K562 (cell line): ENCODE measurements around the gene ADGRE2. TPM values are rescaled to one million over a fixed set of nuclear protein-coding genes. Genes with fewer than 3 reads are reported as not detected.
A peak's percentile ranks its signal among the peaks of the same experiment; 100 is the strongest.

Experiments used
- ATAC-seq: fragments of 200-7000 bp; cut with Tn5 transposase; 3 replicates; pipeline ENCODE4 v1.9.1; 2020; ENCODE audit warnings: moderate library complexity
- BruUV-seq: library from RNA; stranded (reverse); fragments of 400-500 nt; replicated peaks from 2 replicates; lab custom pipeline; 2021; lab: Mats Ljungman, UMichigan
- CTCF ChIA-PET: fragments of 300-600 bp; formaldehyde crosslinking; extraction: SDS; loops from one replicate; lab custom pipeline; 2021; ENCODE audit warnings: low intra/inter-chr PET ratio; lab: Yijun Ruan, JAX
- POLR2A ChIA-PET: fragments of 300-600, 350-650 bp; sonication (Branson Sonifier 250); formaldehyde crosslinking; extraction: SDS; loops from one replicate; lab custom pipeline; 2021; ENCODE audit warnings: antibody characterized with exemption, inconsistent platforms; lab: Yijun Ruan, JAX
- DNase-seq, 4 experiments: peaks; one replicate each; pipeline versions ENCODE4 v3.0.0 to v3.0.0-alpha.2; 2011 to 2018; ENCODE audit warnings: low spot score in 3 of 4, mixed read lengths in 3 of 4; ENCODE audit errors: extremely low read depth in 1 of 4
- FAIRE-seq: peaks from 2 replicates; lab custom pipeline; 2011; peaks lifted over from hg19 to GRCh38; lab: Jason Lieb, UNC
- H2AFZ ChIP-seq: 2 replicates; pipeline ENCODE4 v1.6.0; 2011; ENCODE audit warnings: low read depth, low read length, control low read depth, inconsistent platforms
- H3K27ac ChIP-seq: fragments of 200-600 bp; 3 replicates; pipeline ENCODE4 v1.8.0; 2011; ENCODE audit warnings: low read depth, mild to moderate bottlenecking, control low read depth, inconsistent platforms, low read length, moderate library complexity, mixed read lengths; ENCODE audit errors: extremely low read depth
- H3K27me3 ChIP-seq, 2 experiments: fragments of 300-600 bp in 1 of 2; 2 replicates in 1 of 2; 3 replicates in 1 of 2; pipeline versions ENCODE4 v1.6.0 to v1.8.0; 2011; ENCODE audit warnings: inconsistent platforms in 2 of 2, low read length in 2 of 2, mild to moderate bottlenecking in 1 of 2, mixed read lengths in 1 of 2, moderate library complexity in 1 of 2; ENCODE audit not compliant: control insufficient read depth in 2 of 2, insufficient read depth in 2 of 2
- H3K36me3 ChIP-seq: fragments of 300-600 bp; 3 replicates; pipeline ENCODE4 v1.8.0; 2011; ENCODE audit warnings: mild to moderate bottlenecking, low read length, inconsistent platforms; ENCODE audit not compliant: control insufficient read depth, insufficient read depth
- H3K4me1 ChIP-seq, 2 experiments: fragments of 200-600 bp in 1 of 2; replicated peaks in 1 of 2; 2 replicates in 1 of 2; 3 replicates in 1 of 2; pipeline versions ENCODE4 v1.5.1 to v1.8.0; 2011; ENCODE audit warnings: inconsistent platforms in 2 of 2, low read length in 2 of 2, mild to moderate bottlenecking in 1 of 2, mixed read lengths in 1 of 2, moderate library complexity in 1 of 2; ENCODE audit not compliant: control insufficient read depth in 2 of 2, insufficient read depth in 2 of 2
- H3K4me2 ChIP-seq: 2 replicates; pipeline ENCODE4 v1.6.1; 2011; ENCODE audit warnings: low read length, control low read depth, inconsistent platforms, mixed read lengths; ENCODE audit not compliant: insufficient read depth
- H3K4me3 ChIP-seq: fragments of 200-600 bp; sonication (generic), shearing (Covaris generic); 2 replicates; pipeline ENCODE4 v1.5.1; 2016; ENCODE audit warnings: control low read depth, inconsistent platforms
- H3K79me2 ChIP-seq: fragments of 200-600 bp; 3 replicates; pipeline ENCODE4 v1.8.0; 2011; ENCODE audit warnings: low read length, inconsistent platforms; ENCODE audit not compliant: control insufficient read depth, insufficient read depth
- H3K9ac ChIP-seq, 2 experiments: 2 replicates each; pipeline versions ENCODE4 v1.6.0 to v1.6.1; 2011; ENCODE audit warnings: low read depth in 2 of 2, low read length in 2 of 2, control low read depth in 1 of 2, inconsistent platforms in 1 of 2, mild to moderate bottlenecking in 1 of 2, mixed read lengths in 1 of 2; ENCODE audit not compliant: insufficient read depth in 1 of 2
- H3K9me1 ChIP-seq: one replicate; pipeline ENCODE4 v1.6.0; 2011; ENCODE audit warnings: inconsistent platforms, mild to moderate bottlenecking, low read length, moderate library complexity; ENCODE audit not compliant: control insufficient read depth, insufficient read depth
- H3K9me3 ChIP-seq: replicated peaks from 2 replicates; pipeline ENCODE4 v1.5.1; 2011; ENCODE audit warnings: low read depth, low read length, inconsistent platforms; ENCODE audit not compliant: control insufficient read depth, insufficient read depth
- H4K20me1 ChIP-seq: replicated peaks from 2 replicates; pipeline ENCODE4 v1.6.1; 2011; ENCODE audit warnings: low read length, inconsistent platforms, mixed read lengths; ENCODE audit not compliant: control insufficient read depth, insufficient read depth
- CHD1 ChIP-seq: fragments of 200-600 bp; sonication (generic); IDR thresholded peaks from one replicate; pipeline ENCODE4 v1.6.1; 2012; ENCODE audit warnings: mild to moderate bottlenecking, moderate library complexity, low read length, inconsistent platforms
- PCBP2 ChIP-seq: fragments of 200-400 bp; formaldehyde crosslinking; IDR thresholded peaks from 2 replicates; pipeline ENCODE4 v1.6.1; 2018; ENCODE audit warnings: low read length, low read depth, mild to moderate bottlenecking, moderate library complexity; ENCODE audit not compliant: poor library complexity, severe bottlenecking
- RBM25 ChIP-seq: fragments of 200-400 bp; formaldehyde crosslinking; IDR thresholded peaks from 2 replicates; pipeline ENCODE4 v1.6.1; 2018; ENCODE audit warnings: low read length, low read depth, moderate library complexity; ENCODE audit not compliant: severe bottlenecking
- SIX5 ChIP-seq, 2 experiments: IDR thresholded peaks; 2 replicates each; pipeline ENCODE4 v1.6.1; 2011; ENCODE audit warnings: low read length in 2 of 2, borderline replicate concordance in 1 of 2, low read depth in 1 of 2, mild to moderate bottlenecking in 1 of 2, moderate library complexity in 1 of 2; ENCODE audit not compliant: insufficient read depth in 1 of 2
- ZFP91 ChIP-seq: sonication (generic); formaldehyde crosslinking; IDR thresholded peaks from 2 replicates; pipeline ENCODE4 v1.8.0; 2022; ENCODE audit warnings: mild to moderate bottlenecking, missing genetic modification reagents
- ZNF512 ChIP-seq: IDR thresholded peaks from 2 replicates; pipeline ENCODE4 v1.6.1; 2016; ENCODE audit warnings: missing genetic modification characterization, missing compliant biosample characterization
- WGBS: fragments of 100-300 bp; shearing (Covaris generic); methylation state at CpG from one replicate; pipeline ENCODE4 v1.1.6; 2016; ENCODE audit warnings: low coverage, mixed read lengths; ENCODE audit not compliant: insufficient coverage; ENCODE audit errors: missing lambda C conversion rate; 5-methylcytosine and 5-hydroxymethylcytosine counted together
- in situ Hi-C: fragments of 300-500 bp; cut with MboI; formaldehyde crosslinking; loops from 4 replicates; pipeline ENCODE4 v1.15.0; 2018; ENCODE audit warnings: inconsistent platforms, mixed read lengths
- intact Hi-C: fragments of 100-400 bp; cut with micrococcal nuclease; formaldehyde crosslinking; loops from 2 replicates; pipeline ENCODE4 v1.14.2; 2022
- polyA plus RNA-seq, 8 experiments: library from polyadenylated mRNA; depleted of rRNA in 4 of 8; stranded (reverse) in 5 of 8; unstranded in 3 of 8; fragments of >200 nt; fragmentation: Nextera tagmentation in 2 of 8; fragmentation: Illumina TruSeq in 1 of 8; extraction: Ambion mirVana in 2 of 8; extraction: Trizol in 1 of 8; gene quantifications; 2 replicates each; pipeline versions ENCODE4 v1.2.1 to v1.2.3, GENCODE V29; 2011 to 2014; ENCODE audit warnings: inconsistent platforms in 1 of 8, missing spikeins in 1 of 8
- total RNA-seq, 7 experiments: library from RNA; depleted of rRNA in 6 of 7; stranded (reverse); fragments of >200 nt in 6 of 7; fragmentation: Illumina TruSeq in 2 of 7; extraction: Trizol in 2 of 7; gene quantifications; 2 replicates each; pipeline versions ENCODE4 v1.2.1 to v1.2.3, GENCODE V29; 2011 to 2021; ENCODE audit warnings: low replicate concordance in 1 of 7

The ADGRE2 gene
- total and polyA plus RNA-seq, 9 of the 15 experiments (the other 6 are each of a cell fraction or from before 2014, with no cell fraction given), result 4.3 to 17.3 (median 9.8) TPM

- Histone ChIP-seq H3K36me3 (peaks cover 49% of the 10 kb centered on the region; the same call in 2 of the 3 replicates), H3K27ac (no peak overlapping the region), H3K27me3 (no peaks in the 10 kb centered on the region), H3K9me3 (no peaks in the 10 kb centered on the region), H3K4me1 (peaks cover 0 to 23% of the 10 kb centered on the region in 2 experiments; a peak in 3 of 5 replicates), H3K9me1 (no peaks in the 10 kb centered on the region), H3K9ac (no peak overlapping the region), H2AFZ (no peak overlapping the region), H3K4me3 (no peak overlapping the region), H3K4me2 (no peak overlapping the region), H3K79me2 (peaks cover 22% of the 10 kb centered on the region), H4K20me1 (no peaks in the 10 kb centered on the region)
- in situ Hi-C loops, result no loop called here
- BruUV-seq, result no TSS peak
- intact Hi-C loops, result no loop called here
- CTCF ChIA-PET, result no interaction called here
- no peak for DNase-seq
- POLR2A ChIA-PET, result interaction anchor here (0.9 kb wide), 1 partner anchor 12 kb away, joined by 3 read pairs; no protein-coding TSS in a partner anchor
- no peak for ATAC-seq
- TF ChIP-seq PCBP2, result peak; percentile 62
- TF ChIP-seq RBM25, result no peak
- TF ChIP-seq ZNF512 (tag), result peak; percentile 57; the same call in 1 of the 2 replicates
- no CpG with 5 or more reads among the region's 7 CpGs for WGBS
- no peak for FAIRE-seq
Observed at GRCh38 chr19:14772995-14773394, 5.4 kb downstream of the ADGRE2 start.

GRCh38 chr19:14772467-14772866 is 5.9 kb downstream of the ADGRE2 start:
- TF ChIP-seq SIX5 (IDR thresholded peaks at IDR 0.05; ENCODE audit: borderline replicate concordance in 1 of 2, insufficient read depth in 1 of 2, low read depth in 1 of 2, low read length in 2 of 2) (no peak), ZFP91 (CRISPR knock-in tag) (no peak), CHD1 (no peak)
- TF ChIP-seq, all 486 proteins: peak for 0
- Histone ChIP-seq H3K4me1 (peaks cover 0 to 23% of the 10 kb centered on the region in 2 experiments; a peak in 3 of 5 replicates), H3K9me1 (no peaks in the 10 kb centered on the region), H3K4me3 (no peak overlapping the region), H3K4me2 (no peak overlapping the region), H3K9ac (no peak overlapping the region), H3K27me3 (no peaks in the 10 kb centered on the region), H4K20me1 (no peaks in the 10 kb centered on the region), H3K79me2 (peaks cover 22% of the 10 kb centered on the region), H3K9me3 (no peaks in the 10 kb centered on the region), H3K36me3 (peaks cover 54% of the 10 kb centered on the region; the same call in 2 of the 3 replicates), H2AFZ (no peak overlapping the region), H3K27ac (no peak overlapping the region)
- POLR2A ChIA-PET, result interaction anchor here (0.9 kb wide), 1 partner anchor 12 kb away, joined by 3 read pairs; no protein-coding TSS in a partner anchor
- intact Hi-C loops, result no loop called here
- WGBS, result 92% methylated on average over 8 of the region's 8 CpGs
- DNase-seq (no peak), FAIRE-seq (no peak), ATAC-seq (no peak)
- BruUV-seq, result no TSS peak
- CTCF ChIA-PET, result no interaction called here
- in situ Hi-C loops, result no loop called here
